ENCODE data around the gene SSX2IP.

DNA sequence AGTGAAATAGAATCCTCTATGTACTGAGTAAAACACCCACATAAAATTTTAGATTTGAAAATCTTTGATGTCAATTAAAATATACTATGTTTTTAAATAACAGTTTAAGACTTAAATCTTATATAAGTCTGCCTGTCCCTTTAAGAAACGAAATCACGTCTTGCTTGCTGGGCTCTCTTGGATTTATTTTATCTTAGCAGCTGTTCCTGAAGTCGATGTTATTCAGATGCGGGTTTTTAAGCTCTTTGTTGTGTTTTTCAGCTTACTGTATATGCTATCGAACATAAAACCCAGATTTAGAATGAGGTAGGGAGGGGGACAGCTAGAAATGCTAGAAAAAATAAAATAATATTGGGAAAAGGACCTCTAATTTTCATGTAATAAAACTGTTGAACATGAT is 11.1 kb upstream of the SSX2IP start:
- TF ChIP-seq CTCF (IDR thresholded peaks at IDR 0.05; ENCODE audit: low read depth, low read length, poor library complexity, severe bottlenecking) (no peak), EZH2phosphoT487 (IDR thresholded peaks at IDR 0.05; ENCODE audit: borderline replicate concordance, low read length) (no peak)

All from DOHH2 (cell line).